ENCODE results near the gene DCP1A.

DNA sequence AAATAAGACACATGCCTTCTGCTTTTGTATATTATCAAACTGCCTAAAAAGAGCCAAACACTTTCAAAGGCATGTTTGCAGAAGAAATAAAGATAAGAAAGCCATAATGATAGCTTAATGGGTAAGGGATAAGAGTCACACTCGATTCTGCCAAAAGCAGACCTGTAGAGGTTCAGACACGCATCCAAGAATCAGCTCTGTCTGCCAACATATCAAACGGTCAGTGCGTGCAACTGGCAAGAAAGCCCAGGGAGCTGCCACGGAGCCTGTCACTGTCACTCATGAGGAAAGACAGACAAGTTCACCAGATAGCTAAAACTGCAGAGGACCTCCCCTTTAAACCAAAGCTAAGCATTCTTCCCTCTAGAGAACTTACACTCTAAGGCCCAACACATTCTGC is 23.2 kb downstream of the DCP1A start:
- TF ChIP-seq, protein P1, sequence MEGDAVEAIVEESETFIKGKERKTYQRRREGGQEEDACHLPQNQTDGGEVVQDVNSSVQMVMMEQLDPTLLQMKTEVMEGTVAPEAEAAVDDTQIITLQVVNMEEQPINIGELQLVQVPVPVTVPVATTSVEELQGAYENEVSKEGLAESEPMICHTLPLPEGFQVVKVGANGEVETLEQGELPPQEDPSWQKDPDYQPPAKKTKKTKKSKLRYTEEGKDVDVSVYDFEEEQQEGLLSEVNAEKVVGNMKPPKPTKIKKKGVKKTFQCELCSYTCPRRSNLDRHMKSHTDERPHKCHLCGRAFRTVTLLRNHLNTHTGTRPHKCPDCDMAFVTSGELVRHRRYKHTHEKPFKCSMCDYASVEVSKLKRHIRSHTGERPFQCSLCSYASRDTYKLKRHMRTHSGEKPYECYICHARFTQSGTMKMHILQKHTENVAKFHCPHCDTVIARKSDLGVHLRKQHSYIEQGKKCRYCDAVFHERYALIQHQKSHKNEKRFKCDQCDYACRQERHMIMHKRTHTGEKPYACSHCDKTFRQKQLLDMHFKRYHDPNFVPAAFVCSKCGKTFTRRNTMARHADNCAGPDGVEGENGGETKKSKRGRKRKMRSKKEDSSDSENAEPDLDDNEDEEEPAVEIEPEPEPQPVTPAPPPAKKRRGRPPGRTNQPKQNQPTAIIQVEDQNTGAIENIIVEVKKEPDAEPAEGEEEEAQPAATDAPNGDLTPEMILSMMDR (IDR thresholded peaks at IDR 0.05; ENCODE audit: low read length): no peak
- no peak for TF ChIP-seq EZH2 (IDR thresholded peaks at IDR 0.05; ENCODE audit: borderline replicate concordance, low read length)

Data from OCI-LY1 (cell line).